Liver (tissue), 9 donors: ENCODE results near the gene FBLN1. TPM values are rescaled to one million over a fixed set of nuclear protein-coding genes. Genes with fewer than 3 reads are reported as not detected.

Source experiments
- DNase-seq: peaks from one replicate; pipeline ENCODE4 v3.0.0-alpha.2; 2017; ENCODE audit warnings: low spot score
- H3K27ac ChIP-seq, 2 donors: one replicate each; pipeline ENCODE4 v1.7.0; 2013; ENCODE audit warnings: inconsistent platforms in 2 of 2, low read length in 2 of 2, control low read depth in 1 of 2, low read depth in 1 of 2, mild to moderate bottlenecking in 1 of 2
- H3K27me3 ChIP-seq, 4 donors: one replicate each; pipeline versions ENCODE4 v1.6.1 to v1.7.0; 2013; ENCODE audit warnings: low read length in 3 of 4, inconsistent platforms in 1 of 4, mild to moderate bottlenecking in 1 of 4, moderate library complexity in 1 of 4; ENCODE audit not compliant: control insufficient read depth in 4 of 4, insufficient read depth in 4 of 4
- H3K36me3 ChIP-seq, 4 donors: one replicate each; pipeline versions ENCODE4 v1.6.1 to v1.7.0; 2013; ENCODE audit warnings: low read length in 3 of 4, mild to moderate bottlenecking in 3 of 4, low read depth in 1 of 4, moderate library complexity in 1 of 4; ENCODE audit not compliant: control insufficient read depth in 4 of 4, insufficient read depth in 3 of 4
- H3K4me1 ChIP-seq, 4 donors: one replicate each; pipeline versions ENCODE4 v1.6.1 to v1.7.0; 2013; ENCODE audit warnings: low read length in 3 of 4, mild to moderate bottlenecking in 3 of 4, moderate library complexity in 1 of 4; ENCODE audit not compliant: control insufficient read depth in 4 of 4, insufficient read depth in 4 of 4
- H3K4me3 ChIP-seq, 3 donors: one replicate each; pipeline versions ENCODE4 v1.6.1 to v1.7.0; 2013; ENCODE audit warnings: low read length in 3 of 3, control low read depth in 1 of 3, low read depth in 1 of 3, mild to moderate bottlenecking in 1 of 3
- H3K9ac ChIP-seq, 2 donors: one replicate each; pipeline ENCODE4 v1.7.0; 2013; ENCODE audit warnings: low read length in 2 of 2, mild to moderate bottlenecking in 2 of 2, moderate library complexity in 2 of 2, control low read depth in 1 of 2, low read depth in 1 of 2
- H3K9me3 ChIP-seq, 4 donors: one replicate each; pipeline versions ENCODE4 v1.6.1 to v1.7.0; 2013; ENCODE audit warnings: low read length in 3 of 4; ENCODE audit not compliant: control insufficient read depth in 4 of 4
- ATF3 ChIP-seq: IDR thresholded peaks from 2 replicates; pipeline ENCODE4 v1.6.1; 2016; ENCODE audit warnings: antibody characterized with exemption
- CTCF ChIP-seq: fragments of 150-350 bp; IDR thresholded peaks from 2 replicates; pipeline ENCODE4 v1.5.1; 2017; ENCODE audit warnings: improper control_type of control experiment, low read depth, low read length; ENCODE audit not compliant: missing input control
- FOXA1 ChIP-seq: IDR thresholded peaks from 2 replicates; pipeline ENCODE4 v1.6.1; 2016; ENCODE audit warnings: antibody characterized with exemption
- GABPA ChIP-seq, 2 donors: IDR thresholded peaks in 1 of 2; conservative IDR thresholded peaks in 1 of 2; 2 replicates each; pipeline ENCODE4 v1.6.1; 2016; ENCODE audit warnings: antibody characterized with exemption in 2 of 2, mild to moderate bottlenecking in 1 of 2, moderate library complexity in 1 of 2
- HNF4A ChIP-seq, 2 donors: conservative IDR thresholded peaks; 2 replicates each; pipeline ENCODE4 v1.6.1; 2016; ENCODE audit warnings: antibody characterized with exemption in 2 of 2, mild to moderate bottlenecking in 2 of 2
- HNF4G ChIP-seq: IDR thresholded peaks from 2 replicates; pipeline ENCODE4 v1.6.1; 2016; ENCODE audit warnings: antibody characterized with exemption
- JUND ChIP-seq, 2 donors: IDR thresholded peaks; 2 replicates each; pipeline ENCODE4 v1.6.1; 2016; ENCODE audit warnings: antibody characterized with exemption in 2 of 2
- MAX ChIP-seq: IDR thresholded peaks from 2 replicates; pipeline ENCODE4 v1.6.1; 2016; ENCODE audit warnings: antibody characterized with exemption
- RAD21 ChIP-seq, 2 donors: IDR thresholded peaks; 2 replicates each; pipeline ENCODE4 v1.6.1; 2016; ENCODE audit warnings: antibody characterized with exemption in 2 of 2, mild to moderate bottlenecking in 2 of 2
- REST ChIP-seq: IDR thresholded peaks from 2 replicates; pipeline ENCODE4 v1.6.1; 2016; ENCODE audit warnings: antibody characterized with exemption, mild to moderate bottlenecking
- RXRA ChIP-seq, 2 donors: IDR thresholded peaks; 2 replicates each; pipeline ENCODE4 v1.6.1; 2017 to 2018; ENCODE audit warnings: antibody characterized with exemption in 2 of 2, mild to moderate bottlenecking in 1 of 2
- SP1 ChIP-seq: IDR thresholded peaks from 2 replicates; pipeline ENCODE4 v1.6.1; 2018; ENCODE audit warnings: antibody characterized with exemption, mild to moderate bottlenecking
- YY1 ChIP-seq: IDR thresholded peaks from 2 replicates; pipeline ENCODE4 v1.6.1; 2016; ENCODE audit warnings: antibody characterized with exemption, mild to moderate bottlenecking
- WGBS: extraction: QIAGEN DNeasy Blood & Tissue Kit; methylation state at CpG from one replicate; pipeline ENCODE4 v1.1.7; 2013; 5-methylcytosine and 5-hydroxymethylcytosine counted together
- polyA plus RNA-seq, 2 donors: library from polyadenylated mRNA; stranded (reverse) in 1 of 2; unstranded in 1 of 2; fragments of 200-250 nt in 1 of 2; fragments of >200 nt in 1 of 2; fragmentation: Nextera tagmentation in 1 of 2; extraction: Ambion mirVana in 1 of 2; gene quantifications; one replicate each; pipeline versions ENCODE4 v1.2.1 to v1.2.3, GENCODE V29; 2013 to 2015
- total RNA-seq, 2 donors: library from RNA; depleted of rRNA; stranded (reverse); fragments of >200 nt; gene quantifications; one replicate each; pipeline ENCODE4 v1.2.3, GENCODE V29; 2014
- donor health status: healthy.
- donor health status: healthy.
- donor health status: healthy.
- donor health status: healthy.
- donor health status: healthy.

The FBLN1 gene
- total and polyA plus RNA-seq, 4 donors: 2.2 to 9.3 (median 6.3) TPM

GRCh38 chr22:45645150-45645525 lies 142.5 kb downstream of the FBLN1 start (continued):
- TF ChIP-seq HNF4A (conservative IDR thresholded peaks at IDR 0.05): no peak
- no peak for TF ChIP-seq ATF3
- no peak for TF ChIP-seq HNF4G
- no peak for TF ChIP-seq RAD21 (IDR thresholded peaks at IDR 0.05)

- peak; percentile 84 for DNase-seq
- no peak overlapping the region for H3K4me3 ChIP-seq
- H3K27me3 ChIP-seq: no peaks in the 10 kb centered on the region
- peaks cover 0 to 6% (median 0%) of the 10 kb centered on the region in 4 donors for H3K4me1 ChIP-seq
- no peaks in the 10 kb centered on the region for H3K9me3 ChIP-seq
- H3K9ac ChIP-seq: no peak overlapping the region
- 23% methylated on average over 54 of the region's 54 CpGs for WGBS
- H3K27ac ChIP-seq: no peak overlapping the region
- TF ChIP-seq CTCF (peak; percentile 96), RAD21 (IDR thresholded peaks at IDR 0.05) (peak; percentile 70 to 85), SP1 (no peak)
- H3K36me3 ChIP-seq: no peaks in the 10 kb centered on the region
Observed at GRCh38 chr22:45645526-45646414, 143.1 kb downstream of the FBLN1 start.

- Histone ChIP-seq H3K4me3 (no peak overlapping the region), H3K9me3 (no peaks in the 10 kb centered on the region), H3K9ac (no peak overlapping the region), H3K27ac (no peak overlapping the region), H3K27me3 (no peaks in the 10 kb centered on the region), H3K4me1 (peaks cover 0 to 6% (median 0%) of the 10 kb centered on the region in 4 donors), H3K36me3 (no peaks in the 10 kb centered on the region)
- DNase-seq: no peak
- TF ChIP-seq REST (no peak), RXRA (IDR thresholded peaks at IDR 0.05) (no peak), HNF4A (conservative IDR thresholded peaks at IDR 0.05) (no peak), YY1 (no peak), CTCF (no peak), JUND (IDR thresholded peaks at IDR 0.05) (no peak), FOXA1 (no peak), SP1 (no peak), HNF4G (no peak), ATF3 (no peak), GABPA (IDR thresholded peaks at IDR 0.05 in 1 of 2, conservative IDR thresholded peaks at IDR 0.05 in 1 of 2) (no peak), MAX (no peak)
- 92% methylated on average over 18 of the region's 18 CpGs for WGBS
Observed at GRCh38 chr22:45647532-45648225, 145.0 kb downstream of the FBLN1 start.
